PC-9 (cell line): ENCODE data around the gene LRIG1.

Experiments used
- EZH2 ChIP-seq: fragments of 200-600 bp; sonication (generic); IDR thresholded peaks from 2 replicates; pipeline ENCODE4 v1.8.0; 2017; ENCODE audit warnings: antibody characterized with exemption, low read depth
- TF ChIP-seq, protein P1 (sequence below): fragments of 200-600 bp; sonication (generic); conservative IDR thresholded peaks from 2 replicates; pipeline ENCODE4 v1.6.1; 2017; ENCODE audit warnings: mixed run types, antibody characterized with exemption, mild to moderate bottlenecking, moderate library complexity

- TF ChIP-seq, protein P1, sequence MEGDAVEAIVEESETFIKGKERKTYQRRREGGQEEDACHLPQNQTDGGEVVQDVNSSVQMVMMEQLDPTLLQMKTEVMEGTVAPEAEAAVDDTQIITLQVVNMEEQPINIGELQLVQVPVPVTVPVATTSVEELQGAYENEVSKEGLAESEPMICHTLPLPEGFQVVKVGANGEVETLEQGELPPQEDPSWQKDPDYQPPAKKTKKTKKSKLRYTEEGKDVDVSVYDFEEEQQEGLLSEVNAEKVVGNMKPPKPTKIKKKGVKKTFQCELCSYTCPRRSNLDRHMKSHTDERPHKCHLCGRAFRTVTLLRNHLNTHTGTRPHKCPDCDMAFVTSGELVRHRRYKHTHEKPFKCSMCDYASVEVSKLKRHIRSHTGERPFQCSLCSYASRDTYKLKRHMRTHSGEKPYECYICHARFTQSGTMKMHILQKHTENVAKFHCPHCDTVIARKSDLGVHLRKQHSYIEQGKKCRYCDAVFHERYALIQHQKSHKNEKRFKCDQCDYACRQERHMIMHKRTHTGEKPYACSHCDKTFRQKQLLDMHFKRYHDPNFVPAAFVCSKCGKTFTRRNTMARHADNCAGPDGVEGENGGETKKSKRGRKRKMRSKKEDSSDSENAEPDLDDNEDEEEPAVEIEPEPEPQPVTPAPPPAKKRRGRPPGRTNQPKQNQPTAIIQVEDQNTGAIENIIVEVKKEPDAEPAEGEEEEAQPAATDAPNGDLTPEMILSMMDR, result no peak
- no peak for TF ChIP-seq EZH2
Measured at GRCh38 chr3:66402596-66403290, 98.1 kb downstream of the LRIG1 start.
